ENCODE results near the gene TTLL1.
"Not testable (repeated sequence)": the region's sequence is repeated elsewhere in the genome, so short reads cannot be mapped to it uniquely, and the experiment has no call there.

The TTLL1 gene

DNA sequence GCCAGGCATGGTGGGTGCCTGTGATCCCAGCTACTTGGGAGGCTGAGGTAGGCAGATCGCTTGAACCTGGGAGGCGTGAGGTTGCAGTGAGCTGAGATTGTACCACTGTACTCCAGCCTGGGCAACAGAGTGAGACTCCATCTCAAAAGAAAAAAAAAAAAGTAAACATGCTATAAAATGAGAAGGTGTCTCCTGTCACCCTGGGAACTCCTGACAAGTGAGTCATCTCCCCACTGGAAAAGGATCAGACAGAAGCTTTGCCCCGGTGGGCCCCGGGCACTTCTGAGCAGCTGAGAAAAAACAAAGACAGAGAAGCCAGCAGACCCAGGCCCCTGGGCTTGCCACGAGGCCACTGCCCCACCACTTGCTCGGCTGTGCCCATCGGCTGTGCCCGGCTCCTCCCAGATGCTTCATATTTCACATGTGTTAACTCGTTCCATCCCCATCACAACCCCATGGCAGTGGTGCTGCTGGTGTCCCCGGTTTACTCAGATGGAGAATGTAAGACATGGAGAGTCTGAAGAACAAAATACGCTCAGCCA lies 22.3 kb downstream of the TTLL1 start:
- DNase-seq (ENCODE audit: low read depth): peak; percentile 31

DNA sequence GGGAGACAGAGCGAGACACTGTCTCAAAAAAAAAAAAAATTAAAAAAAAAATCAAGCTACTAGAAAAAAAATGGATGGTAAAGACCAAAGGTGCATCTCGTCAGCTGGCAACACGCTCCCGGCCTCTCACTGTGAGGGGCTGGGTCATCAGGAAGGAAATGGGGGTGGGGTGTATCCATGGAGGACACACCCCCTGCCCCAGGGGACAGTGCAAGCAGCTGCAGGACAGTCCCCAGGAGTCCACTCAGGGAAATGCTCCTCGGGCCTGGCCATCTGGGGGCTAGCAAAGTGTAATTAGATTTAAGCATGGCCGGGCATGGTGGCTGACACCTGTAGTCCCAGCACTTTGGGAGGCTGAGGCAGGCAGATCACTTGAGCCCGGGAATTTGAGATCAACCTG lies 23.1 kb downstream of the TTLL1 start:
- DNase-seq (ENCODE audit: low read depth): no peak

DNA sequence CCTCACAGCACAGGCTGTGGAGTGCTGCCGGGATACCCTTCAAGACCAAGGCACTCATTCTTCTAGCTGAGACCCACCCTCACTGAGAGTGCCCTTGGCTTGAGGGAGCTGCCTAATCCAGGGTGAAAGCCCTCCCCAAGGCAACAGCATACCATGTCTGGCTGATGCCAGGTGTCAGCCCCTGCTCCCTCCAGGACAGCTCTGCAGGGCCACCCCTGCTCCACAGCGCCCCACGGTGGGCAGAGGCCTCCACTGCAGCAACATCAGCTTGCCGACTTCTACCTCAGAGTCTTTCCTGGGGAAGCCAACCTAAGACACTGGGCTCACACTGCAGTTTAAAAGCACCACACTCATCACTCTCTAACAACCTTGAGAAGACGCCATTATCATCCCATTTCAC lies 29.0 kb downstream of the TTLL1 start:
- DNase-seq (ENCODE audit: low read depth): no peak

DNA sequence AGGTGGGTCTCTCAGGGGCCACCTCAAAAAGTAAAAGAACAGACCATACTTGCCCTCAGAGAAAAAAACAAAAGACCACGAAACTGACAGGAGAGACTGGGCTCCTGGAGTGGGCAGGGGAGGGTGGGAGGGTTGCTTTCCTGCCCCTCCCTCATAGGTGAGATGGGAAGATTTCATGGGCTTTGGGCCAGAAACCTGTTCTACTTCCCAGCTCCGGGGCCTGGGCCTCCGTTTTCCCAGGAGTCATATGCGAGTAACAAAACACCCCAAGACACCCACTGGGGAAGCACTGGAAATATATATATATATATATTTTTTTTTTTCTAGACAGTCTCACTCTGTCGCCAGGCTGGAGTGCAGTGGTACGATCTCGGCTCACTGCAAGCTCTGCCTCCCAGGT lies 31.6 kb downstream of the TTLL1 start:
- no peak for DNase-seq (ENCODE audit: low read depth)

DNA sequence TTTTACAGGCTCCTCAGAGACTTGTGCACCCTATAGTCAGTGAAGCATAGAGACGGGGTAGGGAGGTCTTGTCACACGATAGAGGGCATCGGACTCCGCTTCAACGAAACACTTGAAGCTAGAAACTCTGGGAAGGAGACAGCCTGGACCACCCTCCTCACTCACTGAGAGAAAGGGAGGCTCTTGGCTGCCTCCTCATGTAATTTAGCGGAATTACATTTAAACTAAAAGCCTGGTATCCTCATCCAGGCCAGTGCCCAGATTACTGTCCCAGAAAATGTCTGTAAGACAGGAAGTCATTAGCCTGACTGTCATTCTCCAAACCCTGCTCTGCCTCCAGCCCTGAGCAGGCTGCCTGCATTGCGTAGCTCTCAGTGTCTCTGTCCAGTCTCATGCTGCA lies 36.0 kb downstream of the TTLL1 start:
- DNase-seq (ENCODE audit: low read depth): no peak

DNA sequence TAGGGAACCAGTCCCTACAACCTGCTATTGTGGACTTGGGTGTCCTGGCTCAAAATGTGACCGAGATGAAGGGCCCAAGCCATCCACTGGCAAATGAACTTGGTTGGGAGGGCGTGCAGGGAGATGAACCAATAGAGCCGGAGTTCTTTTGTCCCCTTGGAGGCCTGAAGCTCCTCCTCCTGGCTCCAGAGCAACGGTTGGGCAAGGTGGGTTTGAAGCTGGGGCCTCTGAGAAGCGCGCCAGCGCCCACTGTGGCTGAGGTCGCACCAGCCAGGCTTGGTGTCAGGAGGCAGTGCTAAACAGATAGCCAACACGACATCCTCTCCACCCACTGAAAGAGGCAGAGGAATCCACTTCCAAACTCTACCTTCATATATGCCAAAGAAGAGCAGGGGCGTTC lies 38.2 kb downstream of the TTLL1 start:
- DNase-seq (ENCODE audit: low read depth): no peak

DNA sequence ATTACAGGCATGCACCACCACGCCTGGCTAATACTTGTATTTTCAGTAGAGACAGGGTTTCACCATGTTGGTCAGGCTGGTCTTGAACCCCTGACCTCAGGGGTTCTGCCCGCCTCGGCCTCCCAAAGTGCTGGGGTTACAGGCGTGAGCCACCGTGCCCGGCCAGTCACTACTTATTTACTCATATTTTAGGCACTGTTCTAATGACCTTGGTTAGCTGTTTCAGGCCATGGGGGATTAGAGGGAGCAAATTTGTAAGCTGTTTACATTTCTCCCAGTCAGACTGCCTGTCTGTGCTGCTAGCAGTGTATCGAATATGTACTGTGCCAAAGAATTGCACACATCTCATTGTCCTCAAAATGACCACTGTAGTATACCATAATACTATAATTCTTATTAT lies 41.6 kb downstream of the TTLL1 start:
- DNase-seq (ENCODE audit: low read depth): no peak

DNA sequence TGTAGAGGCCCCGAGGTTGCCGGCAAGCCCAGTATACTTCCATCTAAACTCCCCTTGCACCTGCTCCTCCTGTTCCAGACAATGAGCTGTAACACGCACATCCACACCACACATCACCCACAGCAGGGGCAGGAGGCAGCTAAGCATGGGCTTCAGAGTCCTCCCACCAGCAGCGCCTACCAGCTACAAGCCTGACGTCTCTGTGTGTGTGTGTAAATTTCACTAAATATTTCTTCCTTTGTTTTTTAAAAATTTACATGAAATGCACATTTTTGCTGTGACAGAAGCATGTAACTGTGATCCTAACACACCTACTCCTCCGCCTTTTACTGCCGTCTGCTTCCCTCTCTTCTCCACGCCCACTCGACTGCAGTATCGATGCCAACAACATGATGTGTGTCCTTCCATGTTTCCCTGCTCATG lies 44.9 kb downstream of the TTLL1 start:
- no peak for DNase-seq (ENCODE audit: low read depth)

DNA sequence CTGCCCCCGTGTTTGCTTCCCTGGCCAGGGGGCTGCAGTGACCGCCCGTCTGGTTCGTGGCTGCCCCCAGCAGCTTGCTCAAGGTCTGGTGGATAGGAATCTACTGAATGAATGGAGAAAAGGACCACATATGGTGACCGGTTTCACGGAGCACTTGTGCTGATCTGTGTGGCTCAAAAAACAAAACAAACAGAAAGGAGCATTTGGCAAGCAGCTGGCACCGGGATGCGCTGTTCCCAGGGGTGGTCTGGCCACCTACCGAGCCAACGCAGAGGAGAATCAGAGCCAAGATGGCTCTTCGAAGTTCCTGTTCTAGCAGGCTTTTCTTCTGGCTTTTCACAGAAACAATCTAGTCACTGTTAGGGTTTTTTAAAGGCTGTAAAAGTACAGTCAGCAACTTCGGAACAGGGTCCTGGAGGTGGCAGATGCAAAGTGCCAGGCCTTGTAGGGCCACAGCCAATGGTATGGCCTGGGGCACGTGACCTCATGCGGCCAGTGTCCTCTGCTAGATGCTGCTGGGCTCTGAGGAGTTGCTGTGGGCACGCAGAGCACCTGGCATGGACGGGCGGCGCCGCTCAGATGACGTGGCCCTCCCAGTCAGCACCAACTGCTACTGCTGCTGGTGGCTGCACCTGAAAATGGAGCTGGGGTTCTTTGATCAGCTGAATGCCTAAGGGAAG lies 47.0 kb downstream of the TTLL1 start:
- no peak for DNase-seq (ENCODE audit: low read depth)

DNA sequence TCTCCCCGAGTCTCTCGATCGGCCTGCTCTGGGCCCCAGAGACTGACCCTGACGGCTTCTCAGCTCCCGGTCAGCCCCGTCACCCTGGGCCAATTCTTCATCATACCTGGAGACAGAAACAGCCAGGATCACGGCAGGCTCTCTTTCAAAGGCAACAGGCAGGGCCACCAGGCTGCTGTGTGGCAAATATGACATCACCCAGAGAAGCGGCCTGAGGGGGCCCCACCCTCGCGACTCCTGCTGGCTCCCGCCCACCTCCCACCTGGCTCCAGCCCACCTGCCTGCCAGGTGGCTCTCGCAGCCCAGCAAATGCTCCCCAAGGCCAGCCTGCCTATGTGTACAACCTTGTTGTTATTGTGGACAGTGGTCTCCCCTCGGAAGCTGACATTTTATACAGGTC lies 49.4 kb downstream of the TTLL1 start:
- no peak for DNase-seq (ENCODE audit: low read depth)

DNA sequence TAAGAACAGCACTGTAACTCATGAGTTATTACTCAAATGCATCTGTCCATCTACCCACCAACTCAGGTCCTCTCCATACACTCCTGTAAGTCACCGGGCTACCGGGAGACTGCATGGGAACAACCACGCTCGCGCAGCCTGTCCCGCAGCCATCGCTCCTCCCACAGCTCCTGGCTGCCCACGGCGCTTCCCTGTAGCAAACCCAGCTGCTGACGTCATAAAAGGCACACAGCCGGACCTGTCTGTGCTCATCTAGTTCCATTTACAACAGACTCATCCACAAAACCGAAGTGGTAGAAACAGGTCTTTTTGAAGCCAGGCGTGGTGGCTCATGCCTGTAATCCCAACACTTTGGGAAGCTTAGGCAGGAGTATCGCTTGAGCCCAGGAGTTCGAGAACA lies 50.9 kb downstream of the TTLL1 start:
- no peak for DNase-seq (ENCODE audit: low read depth)

DNA sequence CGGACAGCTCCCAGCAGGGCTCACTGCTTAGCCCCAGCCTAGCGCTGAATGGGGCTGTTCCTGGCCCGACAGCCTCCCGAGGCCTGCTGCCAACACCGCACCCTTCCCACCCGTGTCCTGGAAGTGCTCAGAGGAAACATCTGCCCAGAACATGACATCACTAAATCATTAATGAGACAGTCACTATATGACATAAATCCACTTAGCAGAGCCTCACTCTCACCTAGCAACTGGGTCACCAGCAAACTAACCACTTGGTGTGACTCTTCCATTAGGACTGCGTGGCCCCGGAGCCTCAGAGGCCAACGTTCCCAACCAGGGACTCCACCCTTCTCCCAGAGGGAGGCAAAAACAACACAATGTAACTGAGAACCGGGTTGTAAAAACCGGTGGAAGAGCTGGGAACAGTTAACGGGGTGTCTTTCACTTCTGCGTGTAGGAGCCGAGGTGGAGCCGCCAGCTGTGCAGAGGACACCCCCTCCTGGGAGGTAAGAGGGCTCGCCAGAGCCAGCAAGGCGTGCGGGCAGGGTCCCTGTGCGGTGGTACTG lies 52.8 kb downstream of the TTLL1 start:
- no peak for DNase-seq (ENCODE audit: low read depth)

DNA sequence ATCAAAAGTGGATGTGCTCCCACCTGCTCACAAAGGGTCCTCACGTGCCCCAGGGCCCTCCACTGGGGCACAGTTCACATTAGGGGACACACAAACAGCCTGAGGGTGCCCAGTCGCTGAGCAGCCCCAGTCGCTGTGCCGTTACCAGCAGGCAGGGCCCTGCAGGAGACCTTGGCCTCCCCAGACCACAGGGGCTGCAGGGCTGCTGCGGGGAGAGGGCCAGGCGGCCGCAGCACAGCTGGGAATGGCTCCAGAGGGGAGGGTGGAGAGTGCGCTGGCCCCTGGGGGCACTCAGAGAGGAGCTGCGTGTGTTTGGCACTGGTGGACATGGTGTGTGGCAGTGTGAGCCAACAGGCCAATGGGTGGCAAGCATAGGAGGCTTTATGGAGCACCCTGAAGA lies 53.9 kb downstream of the TTLL1 start:
- DNase-seq (ENCODE audit: low read depth): no peak

DNA sequence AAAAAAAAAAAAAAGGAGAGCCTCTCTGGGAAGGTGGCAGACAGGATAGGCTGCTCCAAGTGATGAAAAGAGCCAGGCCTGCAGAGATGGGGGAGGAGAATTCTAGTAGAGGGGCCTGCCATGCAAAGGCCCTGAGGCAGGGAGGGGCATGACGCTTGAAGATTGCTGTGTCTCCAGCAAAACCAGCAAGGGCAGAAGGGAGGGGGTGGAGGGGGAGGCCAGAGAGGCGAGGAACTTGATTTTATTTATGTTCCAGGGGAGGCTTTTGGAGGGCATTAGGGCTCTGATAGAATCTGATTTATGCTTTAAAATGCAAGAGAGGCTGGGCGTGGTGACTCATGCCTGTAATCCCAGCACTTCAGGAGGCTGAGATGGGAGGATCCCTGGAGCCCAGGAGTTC lies 57.6 kb downstream of the TTLL1 start:
- DNase-seq (ENCODE audit: low read depth): no peak

DNA sequence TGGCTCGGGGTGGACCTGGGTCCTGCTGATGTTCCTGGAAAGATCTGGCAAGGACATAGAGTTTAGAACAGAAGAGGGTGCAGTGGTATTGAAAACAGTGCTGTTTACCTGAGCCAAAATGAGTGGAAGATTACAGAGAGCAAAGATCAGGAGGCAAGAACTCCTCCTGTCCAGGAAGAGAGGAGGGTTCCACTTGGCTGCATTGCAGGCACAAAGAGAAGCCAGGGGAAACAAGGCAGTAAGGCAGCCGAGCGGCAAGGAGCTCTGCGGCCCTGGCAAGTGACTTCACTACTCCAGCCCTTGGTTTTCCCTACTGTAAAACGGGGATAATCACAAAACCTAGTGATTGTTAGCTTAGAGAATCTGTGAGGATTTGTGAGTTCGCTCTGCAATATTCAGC lies 70.6 kb downstream of the TTLL1 start:
- no peak for DNase-seq (ENCODE audit: low read depth)

DNA sequence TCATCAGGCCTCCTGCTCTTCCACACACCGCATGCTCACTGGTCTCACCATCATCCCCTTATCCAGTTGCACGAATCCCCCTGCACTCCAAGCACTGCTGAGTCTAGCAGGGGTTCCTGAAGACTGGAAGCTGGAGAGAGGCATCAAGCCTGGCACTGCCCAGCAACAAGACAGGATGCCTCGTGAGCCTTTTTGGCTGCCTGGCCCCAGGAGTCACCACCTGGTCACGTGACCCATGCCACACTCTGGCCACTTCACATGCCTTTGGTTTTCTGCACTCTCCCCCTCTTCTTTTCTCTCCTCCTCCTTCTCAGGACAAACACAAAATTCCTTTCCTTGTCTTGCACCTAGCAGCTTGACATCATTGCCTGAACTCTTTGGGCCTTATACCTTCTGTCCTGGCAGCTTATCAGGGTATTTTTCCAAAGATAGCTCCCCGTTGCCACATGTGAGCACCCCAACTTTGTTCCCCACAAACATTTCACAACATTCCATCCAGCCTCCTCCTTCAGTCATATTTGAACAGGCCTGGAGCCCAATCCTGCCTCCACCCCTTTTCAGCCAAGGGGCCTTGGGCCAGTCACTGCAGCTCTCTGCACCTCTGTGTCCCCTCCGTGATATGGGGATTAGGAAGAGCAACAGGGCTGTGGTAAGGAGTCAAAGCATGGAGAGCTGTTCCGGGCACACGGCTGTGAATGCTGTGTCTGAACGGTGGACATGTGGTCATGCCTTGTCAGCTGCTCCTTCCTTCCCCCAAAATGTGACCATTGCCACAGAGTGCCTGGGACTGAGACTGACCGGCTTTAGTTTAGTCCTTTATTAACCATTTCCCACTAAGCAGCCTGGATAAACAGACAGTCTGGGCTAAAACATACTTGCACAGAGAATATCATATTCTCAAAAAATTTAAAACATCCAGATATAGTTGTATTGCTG lies 71.4 kb downstream of the TTLL1 start:
- no peak for DNase-seq (ENCODE audit: low read depth)

DNA sequence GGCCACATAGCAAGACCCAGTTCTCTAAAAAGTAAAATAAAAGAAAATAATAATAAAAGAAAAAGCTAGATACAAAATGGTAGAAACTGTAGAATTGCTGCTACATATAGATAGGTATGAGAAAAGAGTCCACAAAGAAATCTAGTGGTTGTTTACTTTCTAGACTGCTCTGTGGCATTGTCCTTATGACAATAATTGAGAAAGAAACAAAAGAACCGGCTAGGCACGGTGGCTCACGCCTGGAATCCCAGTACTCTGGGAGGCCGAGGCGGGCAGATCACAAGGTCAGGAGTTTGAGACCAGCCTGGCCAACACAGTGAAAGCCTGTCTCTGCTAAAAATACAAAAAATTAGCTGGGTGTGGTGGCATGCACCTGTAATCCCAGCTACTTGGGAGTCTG lies 73.0 kb downstream of the TTLL1 start:
- DNase-seq (ENCODE audit: low read depth): not testable (repeated sequence)

DNA sequence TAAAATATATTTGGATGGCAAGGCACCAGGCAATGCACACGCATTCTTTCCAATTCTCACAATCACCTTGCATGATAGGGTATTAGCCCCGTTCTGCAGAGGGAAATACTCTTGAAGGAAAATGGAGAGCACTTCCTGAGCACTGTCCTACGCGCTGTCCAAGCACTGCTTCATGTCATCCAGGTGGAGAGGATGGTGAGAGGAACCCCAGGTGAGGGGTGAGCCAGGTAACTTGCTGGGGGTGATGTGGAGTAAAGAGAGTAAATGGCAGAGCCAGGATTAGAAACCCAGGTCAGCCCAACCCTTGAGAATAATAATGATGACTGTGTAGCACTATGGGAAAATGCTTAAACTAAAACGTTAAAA lies 73.5 kb downstream of the TTLL1 start:
- no peak for DNase-seq (ENCODE audit: low read depth)

DNA sequence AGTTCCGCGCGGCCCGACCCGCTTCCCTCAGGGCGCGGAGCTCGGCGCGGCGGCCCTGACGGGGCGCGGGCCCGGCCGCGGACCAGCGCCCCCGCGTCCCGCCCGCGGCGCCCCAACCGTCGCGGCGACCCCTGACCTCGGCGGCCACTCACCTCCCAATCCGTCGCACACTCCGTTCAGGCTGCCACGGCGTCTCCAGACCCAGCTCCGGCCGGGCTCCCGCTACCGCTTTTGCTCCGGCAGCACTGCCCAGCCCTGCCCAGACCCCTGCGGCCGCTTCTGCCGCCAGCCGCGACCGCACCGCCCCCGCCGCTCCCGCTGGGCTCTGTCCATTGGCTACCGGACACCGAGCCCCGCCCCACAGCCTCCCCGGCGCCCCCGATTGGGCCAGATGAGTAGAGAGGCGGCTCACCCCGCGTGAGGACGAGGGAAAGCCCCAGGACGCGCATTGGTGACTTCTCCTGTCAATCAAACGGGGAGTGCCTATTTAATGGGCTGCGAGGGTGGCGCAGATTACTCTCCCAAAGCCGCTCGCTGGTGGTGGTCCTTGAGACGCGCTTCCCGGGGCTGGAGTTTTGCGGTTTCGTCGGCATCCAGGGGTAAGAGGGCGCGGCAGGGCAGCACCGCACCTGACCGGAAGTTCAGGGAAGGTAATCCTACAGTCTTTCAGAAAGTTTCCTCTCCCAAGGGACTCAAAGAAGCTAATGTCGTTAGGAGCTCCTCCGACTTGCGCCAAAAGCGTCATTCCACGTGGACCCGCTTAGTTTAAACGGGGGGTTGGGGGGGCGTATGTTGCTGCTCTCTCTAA lies 74.1 kb downstream of the TTLL1 start, which contains the start of gene PACSIN2:
Gene PACSIN2, minus strand, starts transcription at position 281 of the 808 bp plus-strand sequence. CDS start 103,069 bp downstream, outside the sequence.
- DNase-seq (ENCODE audit: low read depth): peak; percentile 89

DNA sequence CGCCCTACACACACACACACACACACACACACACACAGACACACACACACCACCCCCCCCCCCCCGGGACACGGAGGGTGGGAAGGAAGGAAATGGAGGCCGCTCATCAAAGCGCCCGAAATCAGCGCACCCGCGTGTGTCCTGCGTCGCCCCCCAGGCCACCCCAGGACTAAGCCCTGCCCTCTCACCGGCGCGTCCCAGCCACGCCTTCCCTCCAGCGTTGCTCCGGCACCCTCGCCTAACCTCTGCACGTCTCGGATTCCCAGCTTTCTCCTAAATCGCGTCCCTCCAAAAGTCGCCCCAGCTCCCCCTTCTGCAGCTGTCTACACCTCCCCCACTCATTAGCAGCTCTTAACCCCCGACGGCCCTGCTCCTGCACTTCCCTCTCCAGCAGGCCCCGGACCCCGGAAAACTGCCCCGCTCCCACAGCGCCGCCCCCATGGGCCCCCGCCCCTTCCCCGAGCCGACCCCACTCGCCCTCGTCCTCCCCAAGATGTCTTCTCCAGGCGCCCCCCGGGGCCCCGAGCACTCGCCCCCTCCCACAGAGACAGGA lies 74.8 kb downstream of the TTLL1 start:
- DNase-seq (ENCODE audit: low read depth): no peak
